ENCODE data around the gene ARGLU1.

GRCh38 chr13:106503730-106504453 is 64.0 kb downstream of the ARGLU1 start:
- TF ChIP-seq, protein P1, sequence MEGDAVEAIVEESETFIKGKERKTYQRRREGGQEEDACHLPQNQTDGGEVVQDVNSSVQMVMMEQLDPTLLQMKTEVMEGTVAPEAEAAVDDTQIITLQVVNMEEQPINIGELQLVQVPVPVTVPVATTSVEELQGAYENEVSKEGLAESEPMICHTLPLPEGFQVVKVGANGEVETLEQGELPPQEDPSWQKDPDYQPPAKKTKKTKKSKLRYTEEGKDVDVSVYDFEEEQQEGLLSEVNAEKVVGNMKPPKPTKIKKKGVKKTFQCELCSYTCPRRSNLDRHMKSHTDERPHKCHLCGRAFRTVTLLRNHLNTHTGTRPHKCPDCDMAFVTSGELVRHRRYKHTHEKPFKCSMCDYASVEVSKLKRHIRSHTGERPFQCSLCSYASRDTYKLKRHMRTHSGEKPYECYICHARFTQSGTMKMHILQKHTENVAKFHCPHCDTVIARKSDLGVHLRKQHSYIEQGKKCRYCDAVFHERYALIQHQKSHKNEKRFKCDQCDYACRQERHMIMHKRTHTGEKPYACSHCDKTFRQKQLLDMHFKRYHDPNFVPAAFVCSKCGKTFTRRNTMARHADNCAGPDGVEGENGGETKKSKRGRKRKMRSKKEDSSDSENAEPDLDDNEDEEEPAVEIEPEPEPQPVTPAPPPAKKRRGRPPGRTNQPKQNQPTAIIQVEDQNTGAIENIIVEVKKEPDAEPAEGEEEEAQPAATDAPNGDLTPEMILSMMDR (IDR thresholded peaks at IDR 0.05): no peak
- no peak for TF ChIP-seq POLR2A (IDR thresholded peaks at IDR 0.05)

Measured in adrenal gland (tissue), 5 donors.